ENCODE measurements around the gene KIAA1191.

KIAA1191 gene

GRCh38 chr5:176387384-176387925, 25.9 kb upstream of the KIAA1191 start:
- DNase-seq (ENCODE audit: low read depth in 1 of 2, low spot score in 1 of 2) = no peak
- peak overlapping the region; percentile 97 for H3K27ac ChIP-seq (replicated peaks)
- TF ChIP-seq, protein P1, sequence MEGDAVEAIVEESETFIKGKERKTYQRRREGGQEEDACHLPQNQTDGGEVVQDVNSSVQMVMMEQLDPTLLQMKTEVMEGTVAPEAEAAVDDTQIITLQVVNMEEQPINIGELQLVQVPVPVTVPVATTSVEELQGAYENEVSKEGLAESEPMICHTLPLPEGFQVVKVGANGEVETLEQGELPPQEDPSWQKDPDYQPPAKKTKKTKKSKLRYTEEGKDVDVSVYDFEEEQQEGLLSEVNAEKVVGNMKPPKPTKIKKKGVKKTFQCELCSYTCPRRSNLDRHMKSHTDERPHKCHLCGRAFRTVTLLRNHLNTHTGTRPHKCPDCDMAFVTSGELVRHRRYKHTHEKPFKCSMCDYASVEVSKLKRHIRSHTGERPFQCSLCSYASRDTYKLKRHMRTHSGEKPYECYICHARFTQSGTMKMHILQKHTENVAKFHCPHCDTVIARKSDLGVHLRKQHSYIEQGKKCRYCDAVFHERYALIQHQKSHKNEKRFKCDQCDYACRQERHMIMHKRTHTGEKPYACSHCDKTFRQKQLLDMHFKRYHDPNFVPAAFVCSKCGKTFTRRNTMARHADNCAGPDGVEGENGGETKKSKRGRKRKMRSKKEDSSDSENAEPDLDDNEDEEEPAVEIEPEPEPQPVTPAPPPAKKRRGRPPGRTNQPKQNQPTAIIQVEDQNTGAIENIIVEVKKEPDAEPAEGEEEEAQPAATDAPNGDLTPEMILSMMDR (IDR thresholded peaks at IDR 0.05; ENCODE audit: insufficient read depth, low read length) = no peak
- TF ChIP-seq SPI1 (IDR thresholded peaks at IDR 0.05; ENCODE audit: borderline replicate concordance, low read depth) = no peak
- no peak for TF ChIP-seq REST (IDR thresholded peaks at IDR 0.05; ENCODE audit: insufficient replicate concordance, low read depth)
- no peak for TF ChIP-seq POLR2AphosphoS5 (IDR thresholded peaks at IDR 0.05; ENCODE audit: low read depth)
- TF ChIP-seq GABPA (IDR thresholded peaks at IDR 0.05; ENCODE audit: low read depth) = no peak
- H3K27me3 ChIP-seq (ENCODE audit: insufficient read depth, poor library complexity, severe bottlenecking) = no peaks in the 10 kb centered on the region
- peak overlapping the region; percentile 91 for H3K4me3 ChIP-seq (replicated peaks; ENCODE audit: insufficient read depth, low read length)

DNA sequence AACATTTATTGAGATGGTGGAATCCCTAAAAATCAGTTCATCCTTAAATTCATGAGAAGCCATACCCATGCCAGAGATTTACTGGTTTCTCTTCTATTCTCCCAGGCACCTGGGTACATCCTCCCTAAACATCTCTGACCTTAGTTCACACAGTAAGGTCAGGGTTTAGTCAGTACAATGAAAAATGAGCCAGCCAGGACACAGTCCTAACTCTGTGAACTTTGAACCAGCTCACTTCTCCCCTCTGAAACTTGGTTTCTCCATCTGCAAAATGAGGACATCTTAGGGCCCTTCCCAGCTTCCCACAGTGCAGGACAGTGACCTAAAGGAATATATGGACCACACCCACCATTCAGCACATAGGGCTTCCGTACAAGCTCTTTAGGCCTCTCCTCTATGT, 24.9 kb upstream of the KIAA1191 start:
- TF ChIP-seq, protein P1 (IDR thresholded peaks at IDR 0.05; ENCODE audit: insufficient read depth, low read length) = no peak
- TF ChIP-seq SPI1 (IDR thresholded peaks at IDR 0.05; ENCODE audit: borderline replicate concordance, low read depth) (no peak), REST (IDR thresholded peaks at IDR 0.05; ENCODE audit: insufficient replicate concordance, low read depth) (no peak), GABPA (IDR thresholded peaks at IDR 0.05; ENCODE audit: low read depth) (no peak), POLR2AphosphoS5 (IDR thresholded peaks at IDR 0.05; ENCODE audit: low read depth) (no peak)
- Histone ChIP-seq H3K4me3 (replicated peaks; ENCODE audit: insufficient read depth, low read length) (no peak overlapping the region), H3K27ac (replicated peaks) (no peak overlapping the region), H3K27me3 (ENCODE audit: insufficient read depth, poor library complexity, severe bottlenecking) (no peaks in the 10 kb centered on the region)
- DNase-seq (ENCODE audit: low read depth in 1 of 2, low spot score in 1 of 2) = no peak

- Histone ChIP-seq H3K27ac (replicated peaks) (no peak overlapping the region), H3K4me3 (replicated peaks; ENCODE audit: insufficient read depth, low read length) (no peak overlapping the region)
- TF ChIP-seq SPI1 (IDR thresholded peaks at IDR 0.05; ENCODE audit: borderline replicate concordance, low read depth) (no peak), GABPA (IDR thresholded peaks at IDR 0.05; ENCODE audit: low read depth) (no peak), REST (IDR thresholded peaks at IDR 0.05; ENCODE audit: insufficient replicate concordance, low read depth) (no peak)
- TF ChIP-seq, protein P1 (IDR thresholded peaks at IDR 0.05; ENCODE audit: insufficient read depth, low read length) = no peak
These were observed 23.4 kb upstream of the KIAA1191 start for GRCh38 chr5:176384991-176385390.

More at GRCh38 chr5:176384991-176385390, 23.4 kb upstream of the KIAA1191 start:
- DNase-seq (ENCODE audit: low read depth in 1 of 2, low spot score in 1 of 2) = no peak
- no peaks in the 10 kb centered on the region for H3K27me3 ChIP-seq (ENCODE audit: insufficient read depth, poor library complexity, severe bottlenecking)
